ENCODE data around the gene COL6A5. TPM values are rescaled to one million over a fixed set of nuclear protein-coding genes. Genes with fewer than 3 reads are reported as not detected.

Gene COL6A5
- not detected for total RNA-seq

GRCh38 chr3:130345487-130346079 lies at the start of gene COL6A5:
Gene COL6A5 (plus strand): TSS chr3:130345672. CDS start chr3:130373639, 27,967 bp downstream.

GRCh38 chr3:130516645-130517512 lies 171.4 kb downstream of the COL6A5 start, which contains the start of gene COL6A6:
Gene COL6A6 (plus strand): TSS chr3:130517177. CDS start chr3:130560365, 43,188 bp downstream.

Other genes starting within 250 kb of the COL6A5 start
- under 0.01 TPM for gene COL6A6, start 171.5 kb downstream of the COL6A5 start, total RNA-seq